GM10847 (cell line): ENCODE results near the gene PREP.

Source experiments
- POLR2A ChIP-seq: IDR thresholded peaks from 2 replicates; pipeline ENCODE4 v1.6.1; 2011; ENCODE audit not compliant: insufficient read length; ENCODE audit errors: extremely low read depth

PREP gene

GRCh38 chr6:105369145-105369544 is 33.7 kb downstream of the PREP start:
- TF ChIP-seq POLR2A, result no peak

GRCh38 chr6:105364243-105364642 is 38.6 kb downstream of the PREP start:
- TF ChIP-seq POLR2A, result no peak

GRCh38 chr6:105363100-105363754 is 39.7 kb downstream of the PREP start:
- no peak for TF ChIP-seq POLR2A

- no peak for TF ChIP-seq POLR2A
Measured at GRCh38 chr6:105359419-105360370, 43.2 kb downstream of the PREP start.

- TF ChIP-seq POLR2A, result no peak
Measured at GRCh38 chr6:105357165-105357564, 45.7 kb downstream of the PREP start.

- TF ChIP-seq POLR2A, result no peak
Measured at GRCh38 chr6:105352037-105352617, 50.8 kb downstream of the PREP start.

GRCh38 chr6:105348897-105349296 is 54.0 kb downstream of the PREP start:
- TF ChIP-seq POLR2A, result no peak

- no peak for TF ChIP-seq POLR2A
Measured at GRCh38 chr6:105346052-105346451, 56.8 kb downstream of the PREP start.

GRCh38 chr6:105345506-105345905 is 57.4 kb downstream of the PREP start:
- TF ChIP-seq POLR2A, result no peak

- no peak for TF ChIP-seq POLR2A
Measured at GRCh38 chr6:105344881-105345370, 58.0 kb downstream of the PREP start.

- TF ChIP-seq POLR2A, result no peak
Measured at GRCh38 chr6:105336986-105337385, 65.9 kb downstream of the PREP start.

GRCh38 chr6:105332576-105332975 is 70.3 kb downstream of the PREP start:
- TF ChIP-seq POLR2A, result no peak

GRCh38 chr6:105331927-105332326 is 71.0 kb downstream of the PREP start:
- no peak for TF ChIP-seq POLR2A

GRCh38 chr6:105330913-105331312 is 72.0 kb downstream of the PREP start:
- no peak for TF ChIP-seq POLR2A

- TF ChIP-seq POLR2A, result no peak
Measured at GRCh38 chr6:105330364-105330763, 72.5 kb downstream of the PREP start.
